K562 (cell line): Measurements from ENCODE around the gene GOLGA8A. TPM values are rescaled to one million over a fixed set of nuclear protein-coding genes. Genes with fewer than 3 reads are reported as not detected.

Experiments
- ATAC-seq: fragments of 200-7000 bp; cut with Tn5 transposase; 3 replicates; pipeline ENCODE4 v1.9.1; 2020; ENCODE audit warnings: moderate library complexity
- BruUV-seq: library from RNA; stranded (reverse); fragments of 400-500 nt; replicated peaks from 2 replicates; lab custom pipeline; 2021; lab: Mats Ljungman, UMichigan
- CTCF ChIA-PET: fragments of 300-600 bp; formaldehyde crosslinking; extraction: SDS; loops from one replicate; lab custom pipeline; 2021; ENCODE audit warnings: low intra/inter-chr PET ratio; lab: Yijun Ruan, JAX
- POLR2A ChIA-PET: fragments of 300-600, 350-650 bp; sonication (Branson Sonifier 250); formaldehyde crosslinking; extraction: SDS; loops from one replicate; lab custom pipeline; 2021; ENCODE audit warnings: antibody characterized with exemption, inconsistent platforms; lab: Yijun Ruan, JAX
- DNase-seq, 4 experiments: peaks; one replicate each; pipeline versions ENCODE4 v3.0.0 to v3.0.0-alpha.2; 2011 to 2018; ENCODE audit warnings: low spot score in 3 of 4, mixed read lengths in 3 of 4; ENCODE audit errors: extremely low read depth in 1 of 4
- FAIRE-seq: peaks from 2 replicates; lab custom pipeline; 2011; peaks lifted over from hg19 to GRCh38; lab: Jason Lieb, UNC
- H2AFZ ChIP-seq: 2 replicates; pipeline ENCODE4 v1.6.0; 2011; ENCODE audit warnings: low read depth, low read length, control low read depth, inconsistent platforms
- H3K27ac ChIP-seq: fragments of 200-600 bp; 3 replicates; pipeline ENCODE4 v1.8.0; 2011; ENCODE audit warnings: low read depth, mild to moderate bottlenecking, control low read depth, inconsistent platforms, low read length, moderate library complexity, mixed read lengths; ENCODE audit errors: extremely low read depth
- H3K27me3 ChIP-seq, 2 experiments: fragments of 300-600 bp in 1 of 2; 2 replicates in 1 of 2; 3 replicates in 1 of 2; pipeline versions ENCODE4 v1.6.0 to v1.8.0; 2011; ENCODE audit warnings: inconsistent platforms in 2 of 2, low read length in 2 of 2, mild to moderate bottlenecking in 1 of 2, mixed read lengths in 1 of 2, moderate library complexity in 1 of 2; ENCODE audit not compliant: control insufficient read depth in 2 of 2, insufficient read depth in 2 of 2
- H3K36me3 ChIP-seq: fragments of 300-600 bp; 3 replicates; pipeline ENCODE4 v1.8.0; 2011; ENCODE audit warnings: mild to moderate bottlenecking, low read length, inconsistent platforms; ENCODE audit not compliant: control insufficient read depth, insufficient read depth
- H3K4me1 ChIP-seq, 2 experiments: fragments of 200-600 bp in 1 of 2; replicated peaks in 1 of 2; 2 replicates in 1 of 2; 3 replicates in 1 of 2; pipeline versions ENCODE4 v1.5.1 to v1.8.0; 2011; ENCODE audit warnings: inconsistent platforms in 2 of 2, low read length in 2 of 2, mild to moderate bottlenecking in 1 of 2, mixed read lengths in 1 of 2, moderate library complexity in 1 of 2; ENCODE audit not compliant: control insufficient read depth in 2 of 2, insufficient read depth in 2 of 2
- H3K4me2 ChIP-seq: 2 replicates; pipeline ENCODE4 v1.6.1; 2011; ENCODE audit warnings: low read length, control low read depth, inconsistent platforms, mixed read lengths; ENCODE audit not compliant: insufficient read depth
- H3K4me3 ChIP-seq: fragments of 200-600 bp; sonication (generic), shearing (Covaris generic); 2 replicates; pipeline ENCODE4 v1.5.1; 2016; ENCODE audit warnings: control low read depth, inconsistent platforms
- H3K79me2 ChIP-seq: fragments of 200-600 bp; 3 replicates; pipeline ENCODE4 v1.8.0; 2011; ENCODE audit warnings: low read length, inconsistent platforms; ENCODE audit not compliant: control insufficient read depth, insufficient read depth
- H3K9ac ChIP-seq, 2 experiments: 2 replicates each; pipeline versions ENCODE4 v1.6.0 to v1.6.1; 2011; ENCODE audit warnings: low read depth in 2 of 2, low read length in 2 of 2, control low read depth in 1 of 2, inconsistent platforms in 1 of 2, mild to moderate bottlenecking in 1 of 2, mixed read lengths in 1 of 2; ENCODE audit not compliant: insufficient read depth in 1 of 2
- H3K9me1 ChIP-seq: one replicate; pipeline ENCODE4 v1.6.0; 2011; ENCODE audit warnings: inconsistent platforms, mild to moderate bottlenecking, low read length, moderate library complexity; ENCODE audit not compliant: control insufficient read depth, insufficient read depth
- H3K9me3 ChIP-seq: replicated peaks from 2 replicates; pipeline ENCODE4 v1.5.1; 2011; ENCODE audit warnings: low read depth, low read length, inconsistent platforms; ENCODE audit not compliant: control insufficient read depth, insufficient read depth
- H4K20me1 ChIP-seq: replicated peaks from 2 replicates; pipeline ENCODE4 v1.6.1; 2011; ENCODE audit warnings: low read length, inconsistent platforms, mixed read lengths; ENCODE audit not compliant: control insufficient read depth, insufficient read depth
- CEBPB ChIP-seq: fragments of 450-650 bp; IDR thresholded peaks from 2 replicates; pipeline ENCODE4 v1.6.1; 2016; ENCODE audit warnings: missing genetic modification characterization, missing compliant biosample characterization
- HDAC3 ChIP-seq: fragments of 450-650 bp; IDR thresholded peaks from 2 replicates; pipeline ENCODE4 v1.6.1; 2018; ENCODE audit warnings: borderline replicate concordance, mild to moderate bottlenecking, moderate library complexity; ENCODE audit not compliant: partially characterized antibody
- NCOA4 ChIP-seq: fragments of 450-650 bp; IDR thresholded peaks from 2 replicates; pipeline ENCODE4 v1.6.1; 2018; ENCODE audit warnings: mild to moderate bottlenecking; ENCODE audit not compliant: partially characterized antibody
- THRAP3 ChIP-seq: fragments of 450-650 bp; IDR thresholded peaks from 2 replicates; pipeline ENCODE4 v1.6.1; 2016; ENCODE audit warnings: mild to moderate bottlenecking, inconsistent platforms, borderline replicate concordance
- WGBS: fragments of 100-300 bp; shearing (Covaris generic); methylation state at CpG from one replicate; pipeline ENCODE4 v1.1.6; 2016; ENCODE audit warnings: low coverage, mixed read lengths; ENCODE audit not compliant: insufficient coverage; ENCODE audit errors: missing lambda C conversion rate; 5-methylcytosine and 5-hydroxymethylcytosine counted together
- in situ Hi-C: fragments of 300-500 bp; cut with MboI; formaldehyde crosslinking; loops from 4 replicates; pipeline ENCODE4 v1.15.0; 2018; ENCODE audit warnings: inconsistent platforms, mixed read lengths
- intact Hi-C: fragments of 100-400 bp; cut with micrococcal nuclease; formaldehyde crosslinking; loops from 2 replicates; pipeline ENCODE4 v1.14.2; 2022
- polyA plus RNA-seq, 8 experiments: library from polyadenylated mRNA; depleted of rRNA in 4 of 8; stranded (reverse) in 5 of 8; unstranded in 3 of 8; fragments of >200 nt; fragmentation: Nextera tagmentation in 2 of 8; fragmentation: Illumina TruSeq in 1 of 8; extraction: Ambion mirVana in 2 of 8; extraction: Trizol in 1 of 8; gene quantifications; 2 replicates each; pipeline versions ENCODE4 v1.2.1 to v1.2.3, GENCODE V29; 2011 to 2014; ENCODE audit warnings: inconsistent platforms in 1 of 8, missing spikeins in 1 of 8
- total RNA-seq, 7 experiments: library from RNA; depleted of rRNA in 6 of 7; stranded (reverse); fragments of >200 nt in 6 of 7; fragmentation: Illumina TruSeq in 2 of 7; extraction: Trizol in 2 of 7; gene quantifications; 2 replicates each; pipeline versions ENCODE4 v1.2.1 to v1.2.3, GENCODE V29; 2011 to 2021; ENCODE audit warnings: low replicate concordance in 1 of 7

The GOLGA8A gene
- total and polyA plus RNA-seq, 9 of the 15 experiments (the other 6 are each of a cell fraction or from before 2014, with no cell fraction given): 11.2 to 191 (median 56.3) TPM

DNA sequence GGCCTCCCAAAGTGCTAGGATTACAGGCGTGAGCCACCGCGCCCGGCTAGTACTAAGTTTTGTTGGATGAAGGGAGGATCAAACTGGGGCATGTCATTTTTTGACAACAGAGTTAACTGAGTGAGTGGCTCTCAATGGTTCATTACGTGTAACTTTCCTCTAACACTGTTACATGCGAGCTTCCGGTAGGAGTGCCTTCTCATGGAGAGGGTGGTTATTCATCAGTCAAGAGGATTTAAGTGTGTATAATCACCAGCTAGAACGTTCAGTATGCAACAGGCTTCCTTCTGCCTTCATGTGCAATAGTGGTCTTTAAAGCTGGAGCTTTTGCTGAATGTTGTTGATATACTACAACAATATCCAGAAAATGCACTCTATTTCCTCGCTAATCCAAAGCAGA is 19.1 kb upstream of the GOLGA8A start:
- Histone ChIP-seq H3K4me2 (no peak overlapping the region), H3K27ac (no peak overlapping the region), H3K9me1 (no peaks in the 10 kb centered on the region), H3K27me3 (no peaks in the 10 kb centered on the region), H2AFZ (no peak overlapping the region), H3K4me1 (no peaks in the 10 kb centered on the region; a peak in 1 of 5 replicates), H4K20me1 (no peaks in the 10 kb centered on the region), H3K4me3 (no peak overlapping the region), H3K79me2 (no peaks in the 10 kb centered on the region), H3K36me3 (no peaks in the 10 kb centered on the region), H3K9me3 (no peaks in the 10 kb centered on the region), H3K9ac (no peak overlapping the region)
- no peak for ATAC-seq
- in situ Hi-C loops (no loop called here), intact Hi-C loops (no loop called here)
- DNase-seq: no peak
- CTCF ChIA-PET: no interaction called here
- FAIRE-seq: no peak
- TF ChIP-seq NCOA4 (no peak), THRAP3 (no peak)
- no TSS peak for BruUV-seq
- POLR2A ChIA-PET: interaction anchor here (0.7 kb wide), 1 partner anchor 32 kb away, joined by 3 read pairs; no protein-coding TSS in a partner anchor
- 87% methylated on average over 9 of the region's 9 CpGs for WGBS

DNA sequence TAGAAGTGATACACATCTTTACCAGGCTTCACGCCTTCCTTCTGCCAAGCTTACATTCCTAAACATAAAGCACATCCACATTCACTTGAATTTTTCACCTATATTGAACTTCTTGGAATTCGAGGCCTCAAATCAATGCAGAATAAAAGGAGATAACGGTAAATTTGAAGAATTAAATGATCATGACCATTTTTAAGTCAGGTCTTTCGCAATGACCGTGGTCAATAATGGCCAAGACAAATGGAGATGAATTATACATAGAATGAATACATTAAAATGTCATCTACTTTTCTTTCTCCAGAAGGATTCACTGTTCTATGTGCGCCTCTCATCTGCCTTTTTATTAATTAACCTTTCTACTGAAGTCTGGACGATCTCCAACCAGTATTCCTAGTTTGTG is 5.3 kb upstream of the GOLGA8A start:
- no TSS peak for BruUV-seq
- H3K27me3 ChIP-seq: no peaks in the 10 kb centered on the region
- FAIRE-seq: no peak
- in situ Hi-C loops: no loop called here
- WGBS: 86% methylated on average over 7 of the region's 7 CpGs
- TF ChIP-seq HDAC3 (no peak), CEBPB (tag) (peak; percentile 51)
- TF ChIP-seq, all 486 proteins: peak for 1
- H3K9me3 ChIP-seq: no peaks in the 10 kb centered on the region
- no peak overlapping the region for H3K4me2 ChIP-seq
- H3K4me1 ChIP-seq: peaks cover 0 to 2% of the 10 kb centered on the region in 2 experiments; a peak in 1 of 5 replicates
- H4K20me1 ChIP-seq: no peaks in the 10 kb centered on the region
- H3K27ac ChIP-seq: no peak overlapping the region
- no peak overlapping the region for H3K9ac ChIP-seq
- no peak for ATAC-seq
- POLR2A ChIA-PET: no interaction called here
- no peak overlapping the region for H3K4me3 ChIP-seq
- no peak overlapping the region for H2AFZ ChIP-seq
- no peaks in the 10 kb centered on the region for H3K36me3 ChIP-seq
- CTCF ChIA-PET: no interaction called here
- no peaks in the 10 kb centered on the region for H3K9me1 ChIP-seq
- intact Hi-C loops: no loop called here
- no peak for DNase-seq
- H3K79me2 ChIP-seq: peaks cover 2% of the 10 kb centered on the region
